ENCODE results near the gene HPCAL1. TPM values are rescaled to one million over a fixed set of nuclear protein-coding genes. Genes with fewer than 3 reads are reported as not detected.

HPCAL1 gene
- total and polyA plus RNA-seq, 7 experiments from 2014 or later = 44.9 to 137 (median 89.2) TPM

GRCh38 chr2:10303694-10304378 is 1.1 kb downstream of the HPCAL1 start:
- ATAC-seq (peak; percentile 4), DNase-seq (peak; percentile 29 to 57 (median 51))
- H3K4me1 ChIP-seq (ENCODE audit: control insufficient read depth in 2 of 2, insufficient read depth in 2 of 2, low read length in 2 of 2) = peaks cover 36 to 50% of the 10 kb centered on the region in 2 donors
- peak overlapping the region; percentile 78 for H3K27ac ChIP-seq (ENCODE audit: low read depth, low read length)
- H3K9me3 ChIP-seq (ENCODE audit: control insufficient read depth in 2 of 3, low read length in 3 of 3) = no peaks in the 10 kb centered on the region
- no peaks in the 10 kb centered on the region for H3K27me3 ChIP-seq (ENCODE audit: control insufficient read depth in 2 of 2, insufficient read depth in 2 of 2, low read length in 2 of 2)
- intact Hi-C loops (cut with micrococcal nuclease) = loop anchor here (2.0 to 10.0 kb wide), 10 partner anchors 33 to 881 kb away; partner anchors contain the start of genes CPSF3 (in 2 of the 2), ITGB1BP1 (in 2 of the 2), TAF1B (in 2 of the 2) and GRHL1 (in 1 of the 2)
- peak overlapping the region; percentile 89 to 100 (median 99) for H3K4me3 Mint-ChIP-seq
- ChIA-PET POLR2A (interaction anchor here (0.5 to 7.1 kb wide), 12 partner anchors 16 to 455 kb away, joined by 3 to 150 read pairs (median 6); partner anchors contain the start of gene ODC1), CTCF (interaction anchor here (0.9 to 8.5 kb wide), 13 partner anchors 9 to 180 kb away, joined by 3 to 93 read pairs (median 4); no protein-coding TSS in a partner anchor)
- H3K36me3 ChIP-seq (ENCODE audit: control insufficient read depth in 2 of 3, insufficient read depth in 3 of 3, low read length in 3 of 3) = no peaks in the 10 kb centered on the region
- peaks cover 43 to 77% (median 65%) of the 10 kb centered on the region in 7 donors for H3K4me1 Mint-ChIP-seq
- peak overlapping the region; percentile 72 for H3K4me3 ChIP-seq (ENCODE audit: low read length)
- H3K27me3 Mint-ChIP-seq = no peaks in the 10 kb centered on the region
- H3K9me3 Mint-ChIP-seq = peaks cover 0 to 2% (median 0%) of the 10 kb centered on the region in 11 donors
- peaks cover 0 to 3% (median 0%) of the 10 kb centered on the region in 5 donors for H3K36me3 Mint-ChIP-seq
- peak overlapping the region; percentile 79 to 95 (median 90) for H3K27ac Mint-ChIP-seq

DNA sequence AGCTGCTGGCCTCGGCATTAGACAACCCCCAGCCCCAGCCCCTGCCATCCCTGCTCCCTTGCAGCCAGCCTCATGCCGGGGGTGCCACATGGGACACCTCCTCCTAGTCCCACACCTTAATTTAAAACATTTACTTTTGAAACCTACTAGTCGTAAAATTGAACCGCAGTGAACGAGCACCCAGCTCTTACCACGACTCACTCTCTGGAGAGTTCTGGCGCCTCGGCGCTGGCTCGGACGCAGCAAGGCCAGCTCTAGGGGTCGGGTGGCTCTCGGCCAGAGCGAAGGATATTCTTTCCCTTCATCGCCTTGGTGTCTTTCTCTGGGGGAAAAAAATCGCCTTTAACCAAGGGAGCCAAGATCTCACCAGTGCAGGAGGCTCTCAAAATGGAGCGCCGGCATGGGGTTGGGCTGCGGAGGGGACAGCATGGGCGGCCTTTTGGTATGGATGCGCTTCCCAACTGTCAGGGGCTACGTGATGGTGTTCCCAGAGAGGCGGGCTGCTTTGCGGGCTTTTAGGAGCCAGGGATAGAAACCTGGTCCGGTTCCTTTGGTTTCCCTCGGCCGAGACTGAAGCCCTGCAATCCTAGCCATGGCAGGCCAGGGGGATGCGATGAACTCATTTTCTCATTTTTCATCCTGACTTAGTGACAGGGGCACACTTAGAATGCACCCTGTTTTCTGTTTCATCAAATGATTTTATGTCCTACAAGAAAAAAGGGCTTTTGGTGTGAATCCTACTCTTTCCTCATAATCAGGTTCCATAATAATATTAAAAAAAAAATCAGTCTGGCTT is 2.0 kb downstream of the HPCAL1 start:
- intact Hi-C loops (cut with micrococcal nuclease) = loop anchor here (1.0 to 10.0 kb wide), 8 partner anchors 13 to 672 kb away; partner anchors contain the start of genes TAF1B (in 2 of the 2), NOL10 (in 1 of the 2) and YWHAQ (in 1 of the 2)
- Histone ChIP-seq H3K36me3 (ENCODE audit: control insufficient read depth in 2 of 3, insufficient read depth in 3 of 3, low read length in 3 of 3) (no peaks in the 10 kb centered on the region), H3K27me3 (ENCODE audit: control insufficient read depth in 2 of 2, insufficient read depth in 2 of 2, low read length in 2 of 2) (no peaks in the 10 kb centered on the region), H3K9me3 (ENCODE audit: control insufficient read depth in 2 of 3, low read length in 3 of 3) (no peaks in the 10 kb centered on the region), H3K27ac (ENCODE audit: low read depth, low read length) (peak overlapping the region; percentile 78), H3K4me1 (ENCODE audit: control insufficient read depth in 2 of 2, insufficient read depth in 2 of 2, low read length in 2 of 2) (peaks cover 36 to 50% of the 10 kb centered on the region in 2 donors), H3K4me3 (ENCODE audit: low read length) (peak overlapping the region; percentile 72)
- Mint-ChIP-seq H3K9me3 (peaks cover 0 to 2% (median 0%) of the 10 kb centered on the region in 11 donors), H3K36me3 (peaks cover 0 to 5% (median 2%) of the 10 kb centered on the region in 5 donors), H3K27ac (peak overlapping the region; percentile 75 to 94 (median 86)), H3K4me1 (peaks cover 47 to 75% (median 64%) of the 10 kb centered on the region in 7 donors), H3K27me3 (no peaks in the 10 kb centered on the region), H3K4me3 (peak overlapping the region; percentile 89 to 100 (median 98))
- DNase-seq = no peak
- ATAC-seq = no peak
- CTCF ChIA-PET = interaction anchor here (0.6 to 8.5 kb wide), 15 partner anchors 10 to 180 kb away, joined by 3 to 93 read pairs (median 4); no protein-coding TSS in a partner anchor
- POLR2A ChIA-PET = interaction anchor here (0.5 to 7.1 kb wide), 13 partner anchors 10 to 180 kb away, joined by 3 to 150 read pairs (median 7); partner anchors contain the start of gene ODC1

- H3K36me3 Mint-ChIP-seq = peaks cover 0 to 9% (median 6%) of the 10 kb centered on the region in 5 donors
- no peaks in the 10 kb centered on the region for H3K27me3 Mint-ChIP-seq
- DNase-seq (peak in 7 of 9 donors; percentile 38 to 70 (median 64)), ATAC-seq (no peak)
- peaks cover 36 to 50% of the 10 kb centered on the region in 2 donors for H3K4me1 ChIP-seq (ENCODE audit: control insufficient read depth in 2 of 2, insufficient read depth in 2 of 2, low read length in 2 of 2)
- peak overlapping the region; percentile 47 for H3K4me3 ChIP-seq (ENCODE audit: low read length)
- peak overlapping the region; percentile 78 for H3K27ac ChIP-seq (ENCODE audit: low read depth, low read length)
- POLR2A ChIA-PET = interaction anchor here (0.6 to 7.1 kb wide), 12 partner anchors 9 to 181 kb away, joined by 3 to 150 read pairs (median 4); no protein-coding TSS in a partner anchor
- CTCF ChIA-PET = interaction anchor here (0.6 to 8.5 kb wide), 8 partner anchors 10 to 101 kb away, joined by 3 to 93 read pairs (median 4); no protein-coding TSS in a partner anchor
- H3K36me3 ChIP-seq (ENCODE audit: control insufficient read depth in 2 of 3, insufficient read depth in 3 of 3, low read length in 3 of 3) = no peaks in the 10 kb centered on the region
- peak overlapping the region; percentile 75 to 94 (median 86) for H3K27ac Mint-ChIP-seq
- H3K4me3 Mint-ChIP-seq = peak overlapping the region; percentile 89 to 100 (median 98)
- intact Hi-C loops (cut with micrococcal nuclease) = loop anchor here (1.0 to 10.0 kb wide), 7 partner anchors 12 to 460 kb away; partner anchors contain the start of genes TAF1B (in 2 of the 2) and NOL10 (in 1 of the 2)
- H3K27me3 ChIP-seq (ENCODE audit: control insufficient read depth in 2 of 2, insufficient read depth in 2 of 2, low read length in 2 of 2) = no peaks in the 10 kb centered on the region
- no peaks in the 10 kb centered on the region for H3K9me3 ChIP-seq (ENCODE audit: control insufficient read depth in 2 of 3, low read length in 3 of 3)
- H3K9me3 Mint-ChIP-seq = peaks cover 0 to 2% (median 0%) of the 10 kb centered on the region in 11 donors
- peaks cover 53 to 75% (median 62%) of the 10 kb centered on the region in 7 donors for H3K4me1 Mint-ChIP-seq
Observed at GRCh38 chr2:10305254-10305635, 2.5 kb downstream of the HPCAL1 start.

GRCh38 chr2:10305715-10306114 is 3.0 kb downstream of the HPCAL1 start:
- H3K27ac Mint-ChIP-seq = peak overlapping the region; percentile 75 to 94 (median 86)
- Histone ChIP-seq H3K9me3 (ENCODE audit: control insufficient read depth in 2 of 3, low read length in 3 of 3) (no peaks in the 10 kb centered on the region), H3K27ac (ENCODE audit: low read depth, low read length) (no peak overlapping the region), H3K36me3 (ENCODE audit: control insufficient read depth in 2 of 3, insufficient read depth in 3 of 3, low read length in 3 of 3) (no peaks in the 10 kb centered on the region), H3K27me3 (ENCODE audit: control insufficient read depth in 2 of 2, insufficient read depth in 2 of 2, low read length in 2 of 2) (no peaks in the 10 kb centered on the region), H3K4me3 (ENCODE audit: low read length) (peak overlapping the region; percentile 47), H3K4me1 (ENCODE audit: control insufficient read depth in 2 of 2, insufficient read depth in 2 of 2, low read length in 2 of 2) (peaks cover 36 to 46% of the 10 kb centered on the region in 2 donors)
- peaks cover 0 to 9% (median 6%) of the 10 kb centered on the region in 5 donors for H3K36me3 Mint-ChIP-seq
- H3K27me3 Mint-ChIP-seq = no peaks in the 10 kb centered on the region
- peaks cover 51 to 75% (median 61%) of the 10 kb centered on the region in 7 donors for H3K4me1 Mint-ChIP-seq
- intact Hi-C loops (cut with micrococcal nuclease) = loop anchor here (1.0 to 10.0 kb wide), 7 partner anchors 12 to 461 kb away; partner anchors contain the start of genes TAF1B (in 2 of the 2) and NOL10 (in 1 of the 2)
- ATAC-seq = peak; percentile 23
- H3K4me3 Mint-ChIP-seq = peak overlapping the region; percentile 89 to 100 (median 98)
- DNase-seq = peak in 7 of 9 donors; percentile 35 to 62 (median 56)
- ChIA-PET CTCF (interaction anchor here (0.6 to 8.5 kb wide), 8 partner anchors 10 to 101 kb away, joined by 3 to 93 read pairs (median 4); no protein-coding TSS in a partner anchor), POLR2A (interaction anchor here (0.7 to 7.1 kb wide), 11 partner anchors 9 to 181 kb away, joined by 3 to 150 read pairs (median 4); no protein-coding TSS in a partner anchor)
- peaks cover 0 to 2% (median 0%) of the 10 kb centered on the region in 11 donors for H3K9me3 Mint-ChIP-seq

DNA sequence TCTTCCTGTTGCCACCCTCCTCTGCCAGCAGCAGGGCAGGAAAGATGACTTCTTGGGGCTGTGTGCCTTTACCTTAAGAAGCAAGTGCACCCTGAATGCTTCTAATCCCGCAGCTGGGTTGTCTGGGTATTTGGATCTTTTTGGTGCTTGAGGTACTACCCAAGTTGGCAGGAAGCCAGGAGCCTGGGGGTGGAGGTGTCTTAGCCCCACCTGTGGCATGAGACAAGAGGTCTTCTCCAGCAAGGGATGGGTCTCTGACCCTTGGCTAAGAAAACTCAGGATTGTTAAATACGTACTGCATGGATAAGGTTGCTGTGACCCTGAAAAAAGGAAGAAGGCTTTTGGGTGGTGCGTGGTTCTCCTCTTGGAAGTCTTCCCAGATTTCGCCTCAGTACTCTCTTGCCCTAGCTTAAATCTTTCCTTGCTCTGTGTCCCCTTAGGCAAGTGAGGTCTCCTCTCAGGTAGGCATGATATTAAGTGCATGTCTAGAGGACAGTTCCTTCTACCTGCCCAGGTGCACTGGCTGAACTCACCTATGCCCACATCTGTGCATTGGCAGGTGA is 4.3 kb downstream of the HPCAL1 start:
- Mint-ChIP-seq H3K27ac (peak overlapping the region in 8 of 9 donors; percentile 4 to 92 (median 81)), H3K4me3 (peak overlapping the region in 9 of 10 donors; percentile 66 to 100 (median 97)), H3K9me3 (peaks cover 0 to 2% (median 0%) of the 10 kb centered on the region in 11 donors), H3K4me1 (peaks cover 41 to 68% (median 49%) of the 10 kb centered on the region in 7 donors), H3K27me3 (no peaks in the 10 kb centered on the region), H3K36me3 (peaks cover 0 to 9% (median 6%) of the 10 kb centered on the region in 5 donors)
- DNase-seq (peak in 2 of 9 donors; percentile 32 to 39), ATAC-seq (no peak)
- Histone ChIP-seq H3K36me3 (ENCODE audit: control insufficient read depth in 2 of 3, insufficient read depth in 3 of 3, low read length in 3 of 3) (peaks cover 0 to 7% (median 0%) of the 10 kb centered on the region in 3 experiments), H3K9me3 (ENCODE audit: control insufficient read depth in 2 of 3, low read length in 3 of 3) (no peaks in the 10 kb centered on the region), H3K4me1 (ENCODE audit: control insufficient read depth in 2 of 2, insufficient read depth in 2 of 2, low read length in 2 of 2) (peaks cover 29 to 34% of the 10 kb centered on the region in 2 donors), H3K4me3 (ENCODE audit: low read length) (no peak overlapping the region), H3K27ac (ENCODE audit: low read depth, low read length) (peak overlapping the region; percentile 23), H3K27me3 (ENCODE audit: control insufficient read depth in 2 of 2, insufficient read depth in 2 of 2, low read length in 2 of 2) (no peaks in the 10 kb centered on the region)
- intact Hi-C loops (cut with micrococcal nuclease) = loop anchor here (10.0 kb wide), 3 partner anchors 348 to 462 kb away; partner anchors contain the start of genes TAF1B (in 2 of the 2) and NOL10 (in 1 of the 2)
- CTCF ChIA-PET = interaction anchor here (0.6 to 8.5 kb wide), 7 partner anchors 11 to 183 kb away, joined by 3 to 93 read pairs (median 4); no protein-coding TSS in a partner anchor
- POLR2A ChIA-PET = interaction anchor here (0.5 to 7.1 kb wide), 11 partner anchors 9 to 75 kb away, joined by 3 to 150 read pairs (median 5); no protein-coding TSS in a partner anchor
